K562 (cell line): ENCODE measurements around the gene ALDH16A1. TPM values are rescaled to one million over a fixed set of nuclear protein-coding genes. Genes with fewer than 3 reads are reported as not detected.

Source experiments
- ATAC-seq: fragments of 200-7000 bp; cut with Tn5 transposase; 3 replicates; pipeline ENCODE4 v1.9.1; 2020; ENCODE audit warnings: moderate library complexity
- BruUV-seq: library from RNA; stranded (reverse); fragments of 400-500 nt; replicated peaks from 2 replicates; lab custom pipeline; 2021; lab: Mats Ljungman, UMichigan
- CTCF ChIA-PET: fragments of 300-600 bp; formaldehyde crosslinking; extraction: SDS; loops from one replicate; lab custom pipeline; 2021; ENCODE audit warnings: low intra/inter-chr PET ratio; lab: Yijun Ruan, JAX
- POLR2A ChIA-PET: fragments of 300-600, 350-650 bp; sonication (Branson Sonifier 250); formaldehyde crosslinking; extraction: SDS; loops from one replicate; lab custom pipeline; 2021; ENCODE audit warnings: antibody characterized with exemption, inconsistent platforms; lab: Yijun Ruan, JAX
- DNase-seq, 4 experiments: peaks; one replicate each; pipeline versions ENCODE4 v3.0.0 to v3.0.0-alpha.2; 2011 to 2018; ENCODE audit warnings: low spot score in 3 of 4, mixed read lengths in 3 of 4; ENCODE audit errors: extremely low read depth in 1 of 4
- FAIRE-seq: peaks from 2 replicates; lab custom pipeline; 2011; peaks lifted over from hg19 to GRCh38; lab: Jason Lieb, UNC
- H2AFZ ChIP-seq: 2 replicates; pipeline ENCODE4 v1.6.0; 2011; ENCODE audit warnings: low read depth, low read length, control low read depth, inconsistent platforms
- H3K27ac ChIP-seq: fragments of 200-600 bp; 3 replicates; pipeline ENCODE4 v1.8.0; 2011; ENCODE audit warnings: low read depth, mild to moderate bottlenecking, control low read depth, inconsistent platforms, low read length, moderate library complexity, mixed read lengths; ENCODE audit errors: extremely low read depth
- H3K27me3 ChIP-seq, 2 experiments: fragments of 300-600 bp in 1 of 2; 2 replicates in 1 of 2; 3 replicates in 1 of 2; pipeline versions ENCODE4 v1.6.0 to v1.8.0; 2011; ENCODE audit warnings: inconsistent platforms in 2 of 2, low read length in 2 of 2, mild to moderate bottlenecking in 1 of 2, mixed read lengths in 1 of 2, moderate library complexity in 1 of 2; ENCODE audit not compliant: control insufficient read depth in 2 of 2, insufficient read depth in 2 of 2
- H3K36me3 ChIP-seq: fragments of 300-600 bp; 3 replicates; pipeline ENCODE4 v1.8.0; 2011; ENCODE audit warnings: mild to moderate bottlenecking, low read length, inconsistent platforms; ENCODE audit not compliant: control insufficient read depth, insufficient read depth
- H3K4me1 ChIP-seq, 2 experiments: fragments of 200-600 bp in 1 of 2; replicated peaks in 1 of 2; 2 replicates in 1 of 2; 3 replicates in 1 of 2; pipeline versions ENCODE4 v1.5.1 to v1.8.0; 2011; ENCODE audit warnings: inconsistent platforms in 2 of 2, low read length in 2 of 2, mild to moderate bottlenecking in 1 of 2, mixed read lengths in 1 of 2, moderate library complexity in 1 of 2; ENCODE audit not compliant: control insufficient read depth in 2 of 2, insufficient read depth in 2 of 2
- H3K4me2 ChIP-seq: 2 replicates; pipeline ENCODE4 v1.6.1; 2011; ENCODE audit warnings: low read length, control low read depth, inconsistent platforms, mixed read lengths; ENCODE audit not compliant: insufficient read depth
- H3K4me3 ChIP-seq: fragments of 200-600 bp; sonication (generic), shearing (Covaris generic); 2 replicates; pipeline ENCODE4 v1.5.1; 2016; ENCODE audit warnings: control low read depth, inconsistent platforms
- H3K79me2 ChIP-seq: fragments of 200-600 bp; 3 replicates; pipeline ENCODE4 v1.8.0; 2011; ENCODE audit warnings: low read length, inconsistent platforms; ENCODE audit not compliant: control insufficient read depth, insufficient read depth
- H3K9ac ChIP-seq, 2 experiments: 2 replicates each; pipeline versions ENCODE4 v1.6.0 to v1.6.1; 2011; ENCODE audit warnings: low read depth in 2 of 2, low read length in 2 of 2, control low read depth in 1 of 2, inconsistent platforms in 1 of 2, mild to moderate bottlenecking in 1 of 2, mixed read lengths in 1 of 2; ENCODE audit not compliant: insufficient read depth in 1 of 2
- H3K9me1 ChIP-seq: one replicate; pipeline ENCODE4 v1.6.0; 2011; ENCODE audit warnings: inconsistent platforms, mild to moderate bottlenecking, low read length, moderate library complexity; ENCODE audit not compliant: control insufficient read depth, insufficient read depth
- H3K9me3 ChIP-seq: replicated peaks from 2 replicates; pipeline ENCODE4 v1.5.1; 2011; ENCODE audit warnings: low read depth, low read length, inconsistent platforms; ENCODE audit not compliant: control insufficient read depth, insufficient read depth
- H4K20me1 ChIP-seq: replicated peaks from 2 replicates; pipeline ENCODE4 v1.6.1; 2011; ENCODE audit warnings: low read length, inconsistent platforms, mixed read lengths; ENCODE audit not compliant: control insufficient read depth, insufficient read depth
- FOSL1 ChIP-seq: fragments of 200-800 bp; sonication (Bioruptor generic); conservative IDR thresholded peaks from 2 replicates; pipeline ENCODE4 v1.6.1; 2016; ENCODE audit warnings: missing genetic modification characterization, missing compliant biosample characterization
- JUND ChIP-seq, 2 experiments: IDR thresholded peaks; 2 replicates in 1 of 2; 3 replicates in 1 of 2; pipeline ENCODE4 v1.6.1; 2011; ENCODE audit warnings: borderline replicate concordance in 2 of 2, low read depth in 2 of 2, low read length in 2 of 2, improper control_type of control experiment in 1 of 2, missing biosample characterization in 1 of 2, missing genetic modification characterization in 1 of 2, missing genetic modification reagents in 1 of 2
- NCOA4 ChIP-seq: fragments of 450-650 bp; IDR thresholded peaks from 2 replicates; pipeline ENCODE4 v1.6.1; 2018; ENCODE audit warnings: mild to moderate bottlenecking; ENCODE audit not compliant: partially characterized antibody
- OTX1 ChIP-seq: fragments of 450-650 bp; formaldehyde crosslinking; IDR thresholded peaks from 2 replicates; pipeline ENCODE4 v1.4.0; 2022; ENCODE audit warnings: mild to moderate bottlenecking
- STAT6 ChIP-seq: sonication (generic); formaldehyde crosslinking; IDR thresholded peaks from 2 replicates; pipeline ENCODE4 v1.8.1; 2023; ENCODE audit warnings: mild to moderate bottlenecking, missing genetic modification reagents
- ZNF197 ChIP-seq: fragments of 200-800 bp; sonication (Bioruptor generic); IDR thresholded peaks from 2 replicates; pipeline ENCODE4 v1.6.1; 2016; ENCODE audit warnings: low read depth, missing genetic modification characterization, missing compliant biosample characterization
- WGBS: fragments of 100-300 bp; shearing (Covaris generic); methylation state at CpG from one replicate; pipeline ENCODE4 v1.1.6; 2016; ENCODE audit warnings: low coverage, mixed read lengths; ENCODE audit not compliant: insufficient coverage; ENCODE audit errors: missing lambda C conversion rate; 5-methylcytosine and 5-hydroxymethylcytosine counted together
- in situ Hi-C: fragments of 300-500 bp; cut with MboI; formaldehyde crosslinking; loops from 4 replicates; pipeline ENCODE4 v1.15.0; 2018; ENCODE audit warnings: inconsistent platforms, mixed read lengths
- intact Hi-C: fragments of 100-400 bp; cut with micrococcal nuclease; formaldehyde crosslinking; loops from 2 replicates; pipeline ENCODE4 v1.14.2; 2022
- polyA plus RNA-seq, 8 experiments: library from polyadenylated mRNA; depleted of rRNA in 4 of 8; stranded (reverse) in 5 of 8; unstranded in 3 of 8; fragments of >200 nt; fragmentation: Nextera tagmentation in 2 of 8; fragmentation: Illumina TruSeq in 1 of 8; extraction: Ambion mirVana in 2 of 8; extraction: Trizol in 1 of 8; gene quantifications; 2 replicates each; pipeline versions ENCODE4 v1.2.1 to v1.2.3, GENCODE V29; 2011 to 2014; ENCODE audit warnings: inconsistent platforms in 1 of 8, missing spikeins in 1 of 8
- total RNA-seq, 7 experiments: library from RNA; depleted of rRNA in 6 of 7; stranded (reverse); fragments of >200 nt in 6 of 7; fragmentation: Illumina TruSeq in 2 of 7; extraction: Trizol in 2 of 7; gene quantifications; 2 replicates each; pipeline versions ENCODE4 v1.2.1 to v1.2.3, GENCODE V29; 2011 to 2021; ENCODE audit warnings: low replicate concordance in 1 of 7

Gene ALDH16A1
- total and polyA plus RNA-seq, 9 of the 15 experiments (the other 6 are each of a cell fraction or from before 2014, with no cell fraction given): 2.2 to 52.2 (median 7.6) TPM

GRCh38 chr19:49438261-49438660 lies 14.8 kb upstream of the ALDH16A1 start:
- peaks cover 37 to 58% of the 10 kb centered on the region in 2 experiments for H3K4me1 ChIP-seq
- no peak overlapping the region for H2AFZ ChIP-seq
- BruUV-seq: no TSS peak
- H3K27ac ChIP-seq: no peak overlapping the region
- FAIRE-seq: no peak
- no peaks in the 10 kb centered on the region for H3K9me3 ChIP-seq
- H4K20me1 ChIP-seq: no peaks in the 10 kb centered on the region
- H3K36me3 ChIP-seq: no peaks in the 10 kb centered on the region
- ChIA-PET CTCF (no interaction called here), POLR2A (no interaction called here)
- no peak for ATAC-seq
- TF ChIP-seq NCOA4 (no peak), JUND (IDR thresholded peaks at IDR 0.05; ENCODE audit: borderline replicate concordance, low read depth, low read length) (peak; percentile 15; the same call in 1 of the 2 replicates), JUND (tag; IDR thresholded peaks at IDR 0.05; ENCODE audit: borderline replicate concordance, low read depth, low read length) (no peak), FOSL1 (no peak), ZNF197 (CRISPR knock-in tag) (no peak), STAT6 (no peak), OTX1 (no peak)
- no peak overlapping the region for H3K4me2 ChIP-seq
- H3K79me2 ChIP-seq: no peaks in the 10 kb centered on the region
- WGBS: 3% methylated on average over 5 of the region's 6 CpGs
- peaks cover 7 to 19% of the 10 kb centered on the region in 2 experiments; a peak in 4 of 5 replicates for H3K27me3 ChIP-seq
- in situ Hi-C loops (loop anchor here (5.0 kb wide), 1 partner anchor 46 kb away; no protein-coding TSS in a partner anchor), intact Hi-C loops (no loop called here)
- no peak overlapping the region for H3K4me3 ChIP-seq
- H3K9me1 ChIP-seq: no peaks in the 10 kb centered on the region
- no peak overlapping the region for H3K9ac ChIP-seq
- no peak for DNase-seq
